Stimulated activated CD4-positive, alpha-beta T cell treated with anti-CD3 and anti-CD28 coated beads, Interleukin-15, amount 100 ng/mL, for 24 hours (primary cell): ENCODE data around the gene TBL2.
"Not testable (repeated sequence)": the region's sequence is repeated elsewhere in the genome, so short reads cannot be mapped to it uniquely, and the experiment has no call there.

ENCODE experiments used
- DNase-seq: peaks from one replicate; pipeline ENCODE4 v3.0.0-alpha.2; 2020

Gene TBL2

GRCh38 chr7:73567846-73568685, 10.3 kb downstream of the TBL2 start:
- no peak for DNase-seq

GRCh38 chr7:73567140-73567539, 11.2 kb downstream of the TBL2 start:
- no peak for DNase-seq

DNA sequence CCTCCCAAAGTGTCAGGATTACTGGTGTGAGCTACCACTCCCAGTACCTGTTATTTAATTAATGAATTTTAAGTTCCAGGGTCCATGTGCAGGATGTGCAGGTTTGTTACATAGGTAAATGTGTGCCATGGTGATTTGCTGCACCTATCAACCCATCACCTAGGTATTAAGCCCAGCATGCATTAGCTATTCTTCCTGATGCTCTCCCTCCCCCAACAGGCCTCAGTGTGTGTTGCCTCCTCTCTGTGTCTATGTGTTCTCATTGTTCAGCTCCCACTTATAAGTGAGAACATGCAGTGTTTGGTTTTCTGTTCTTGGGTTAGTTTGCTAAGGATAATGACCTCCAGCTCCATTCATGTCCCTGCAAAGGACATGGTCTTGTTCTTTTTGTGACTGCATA, 11.9 kb downstream of the TBL2 start:
- not testable (repeated sequence) for DNase-seq

DNA sequence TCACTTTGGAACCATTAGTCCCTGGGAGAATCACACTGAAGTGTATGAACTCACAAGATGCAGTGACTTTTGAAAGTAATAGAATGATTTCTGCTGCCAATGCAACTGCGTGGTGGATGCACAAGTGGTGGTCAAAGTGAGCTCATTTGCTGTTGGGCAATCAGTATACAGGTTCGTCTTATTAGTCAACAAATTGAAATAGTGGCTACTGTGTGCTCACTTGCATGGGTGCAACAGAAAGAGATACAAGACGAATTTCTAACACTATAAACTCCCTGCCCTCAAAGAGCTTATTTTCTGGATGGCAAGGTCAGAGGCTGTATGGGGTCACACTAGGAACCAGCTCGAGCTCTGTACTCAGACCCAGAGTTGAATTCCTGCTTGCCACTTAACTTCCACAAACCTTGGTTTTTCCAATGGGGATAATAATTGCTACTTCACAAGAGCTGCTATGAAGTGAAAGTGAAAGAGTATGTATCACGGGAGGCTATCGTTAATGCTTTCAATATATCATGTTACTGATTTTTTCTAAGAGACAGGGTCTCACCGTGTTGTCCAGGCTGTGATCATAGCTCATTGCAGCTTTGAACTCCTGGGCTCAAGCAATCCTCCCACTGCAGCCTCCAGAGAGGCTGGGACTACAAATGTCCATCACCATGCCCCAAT, 12.6 kb downstream of the TBL2 start:
- DNase-seq: no peak

GRCh38 chr7:73560109-73560835, 18.1 kb downstream of the TBL2 start:
- DNase-seq: peak; percentile 17

- peak; percentile 81 for DNase-seq
These were observed 20.8 kb downstream of the TBL2 start, which contains the start of gene BCL7B for GRCh38 chr7:73557397-73558257. Gene BCL7B, minus strand, starts transcription at chr7:73557690. Its CDS starts 112 bp downstream, at chr7:73557578.

DNA sequence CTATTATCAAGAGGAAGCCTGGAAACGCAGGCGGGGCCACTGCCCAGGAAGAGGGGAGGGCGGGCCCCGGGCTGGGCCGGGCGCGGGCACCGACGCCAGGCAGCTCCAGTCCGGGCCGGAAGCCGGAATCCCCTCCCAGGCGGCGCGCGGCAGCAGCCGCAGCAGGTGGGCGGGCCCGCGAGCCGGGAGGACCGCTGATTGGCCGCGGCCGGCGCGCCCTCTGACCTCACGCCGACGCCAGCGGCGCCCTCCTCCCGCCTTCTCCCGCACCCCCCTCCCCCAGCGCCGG, 21.3 kb downstream of the TBL2 start:
- peak; percentile 95 for DNase-seq

DNA sequence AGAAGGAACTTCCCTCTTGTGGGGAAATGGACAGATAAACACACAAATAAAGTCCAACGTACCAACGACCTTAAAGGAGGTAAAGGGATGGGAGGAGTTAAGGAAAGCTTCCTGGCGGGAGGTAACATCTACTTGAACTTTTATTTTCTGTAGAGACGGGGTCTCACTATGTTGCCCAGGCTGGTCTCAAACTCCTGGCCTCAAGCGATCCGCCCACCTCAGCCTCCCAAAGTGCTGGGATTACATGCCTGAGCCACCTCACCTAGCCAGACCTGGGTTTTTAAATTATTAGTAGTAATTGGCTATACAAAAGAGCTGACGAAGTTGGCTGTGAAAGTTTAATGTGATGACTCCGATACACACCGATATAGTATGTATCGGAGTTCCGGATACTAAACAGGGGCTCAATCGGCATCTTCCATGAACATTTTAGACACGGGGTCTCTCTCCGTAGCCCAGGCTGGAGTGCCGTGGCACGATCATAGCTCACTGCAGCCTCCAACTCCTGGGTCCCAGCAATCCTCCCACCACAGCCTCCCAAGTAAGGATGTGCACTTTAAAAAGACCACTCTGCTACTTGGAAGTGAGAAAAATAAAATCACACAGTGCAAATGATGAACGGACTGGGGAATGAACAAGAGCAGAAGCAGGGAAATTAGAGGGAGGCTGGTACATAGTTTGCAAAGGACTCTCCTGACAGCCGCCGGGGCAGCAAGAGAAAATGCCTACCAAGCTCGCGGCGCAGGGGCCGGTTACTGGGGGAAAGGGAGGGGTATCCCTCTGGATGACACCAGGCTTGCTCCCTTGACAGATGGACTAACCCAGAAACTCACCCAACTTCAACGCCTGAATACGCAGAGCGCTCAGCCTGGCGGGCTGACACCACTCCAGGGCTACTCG, 21.9 kb downstream of the TBL2 start:
- no peak for DNase-seq

DNA sequence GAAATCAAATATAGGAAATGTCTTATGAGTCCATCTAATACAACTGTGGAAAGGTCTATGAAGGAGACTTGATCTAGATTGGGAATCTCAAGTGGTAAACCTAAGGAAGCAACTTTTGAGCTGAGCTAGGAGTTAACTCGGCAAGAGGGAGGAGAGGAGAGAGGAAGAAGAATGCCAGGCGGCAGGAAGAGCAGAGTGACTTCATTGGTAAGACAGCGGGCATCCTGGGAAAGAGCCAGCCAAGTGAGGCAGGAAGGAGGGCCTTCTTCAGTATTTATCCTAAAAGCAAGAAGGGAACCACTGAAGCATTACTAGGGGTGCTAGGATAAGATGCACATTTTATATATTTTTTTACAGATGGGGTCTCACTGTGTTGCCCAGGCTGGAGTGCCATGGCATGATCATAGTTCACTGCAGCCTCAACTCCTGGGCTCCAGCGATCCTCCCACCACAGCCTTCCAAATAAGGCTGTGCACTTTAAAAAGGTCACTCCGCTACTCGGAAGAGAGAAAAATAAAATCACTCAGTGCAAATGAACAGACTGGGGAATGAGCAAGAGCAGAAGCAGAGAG, 22.9 kb downstream of the TBL2 start:
- DNase-seq: no peak

DNA sequence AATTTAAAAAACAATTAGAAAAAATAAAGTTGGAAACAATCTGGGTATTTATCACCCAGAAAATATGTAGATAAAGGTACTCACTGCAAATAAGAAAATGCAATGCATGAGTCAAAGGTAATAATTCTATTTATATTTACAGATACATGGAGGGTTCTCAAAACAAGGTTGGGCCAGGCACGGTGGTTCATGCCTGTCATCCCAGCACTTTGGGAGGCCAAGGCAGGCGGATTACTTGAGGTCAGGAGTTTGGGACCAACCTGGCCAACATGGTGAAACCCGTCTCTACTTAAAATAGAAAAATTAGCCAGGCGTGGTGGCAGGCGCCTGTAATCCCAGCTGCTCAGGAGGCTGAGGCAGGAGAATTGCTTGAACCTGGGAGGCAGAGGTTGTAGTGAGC, 28.3 kb downstream of the TBL2 start:
- not testable (repeated sequence) for DNase-seq

DNA sequence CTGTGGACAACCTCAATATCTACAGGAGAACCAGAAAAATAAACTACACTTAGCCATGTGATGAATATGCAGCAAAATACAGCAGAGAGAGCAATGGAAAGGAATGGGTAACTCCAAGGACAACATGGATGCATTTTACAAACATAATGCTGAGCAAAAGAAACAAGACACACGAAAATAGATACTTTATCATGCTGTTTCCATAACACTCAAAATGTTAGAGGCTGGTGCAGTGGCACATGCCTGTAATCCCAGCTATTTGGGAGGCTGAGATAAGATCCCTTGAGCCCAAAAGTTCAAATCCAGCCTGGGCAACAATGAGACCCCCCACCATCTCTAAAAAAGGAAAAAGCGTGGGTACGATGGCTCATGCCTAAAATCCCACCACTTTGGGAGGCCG, 29.2 kb downstream of the TBL2 start:
- DNase-seq: no peak

- no peak for DNase-seq
These were observed 30.5 kb downstream of the TBL2 start for GRCh38 chr7:73547841-73548240.

DNA sequence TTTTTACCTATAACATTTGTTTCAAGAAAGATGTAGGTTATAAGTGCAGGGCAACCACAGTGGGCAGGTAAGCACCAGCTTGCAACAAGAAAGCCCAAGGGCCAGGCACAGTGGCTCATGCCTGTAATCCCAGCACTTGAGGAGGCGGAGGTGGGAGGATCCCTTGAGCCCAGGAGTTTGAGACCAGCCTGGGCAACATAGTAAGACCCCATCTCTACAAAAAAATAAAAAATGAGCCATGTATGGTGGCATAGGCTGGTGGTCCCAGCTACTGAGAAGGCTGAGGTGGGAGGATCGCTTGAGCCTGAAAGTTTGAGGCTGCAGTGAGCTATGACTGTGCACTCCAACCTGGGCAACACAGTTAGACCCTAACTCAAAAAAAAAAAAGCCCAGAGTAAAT, 33.7 kb downstream of the TBL2 start:
- DNase-seq: no peak

- no peak for DNase-seq
These were observed 36.7 kb downstream of the TBL2 start for GRCh38 chr7:73541722-73542121.

- no peak for DNase-seq
These were observed 38.7 kb downstream of the TBL2 start for GRCh38 chr7:73539709-73540108.

DNA sequence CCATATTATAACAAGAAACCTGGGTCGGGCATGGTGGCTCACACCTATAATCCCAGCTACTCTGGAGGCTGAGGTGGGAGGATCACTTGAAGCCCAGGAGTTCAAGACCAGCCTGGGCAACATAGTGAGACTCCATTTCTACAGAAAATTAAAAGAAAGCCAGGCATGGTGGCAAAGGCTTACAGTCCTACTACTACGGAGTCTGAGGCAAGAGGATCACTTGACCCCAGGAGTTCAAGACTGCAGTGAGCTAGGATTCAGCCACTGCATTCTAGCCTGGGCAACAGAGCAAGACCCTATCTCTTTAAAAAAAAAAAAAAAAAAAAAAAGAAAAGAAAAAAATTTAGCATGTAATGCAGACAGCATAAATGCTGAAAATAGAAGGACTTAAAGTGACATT, 39.9 kb downstream of the TBL2 start:
- not testable (repeated sequence) for DNase-seq

GRCh38 chr7:73537051-73537450, 41.3 kb downstream of the TBL2 start:
- no peak for DNase-seq

- DNase-seq: no peak
These were observed 41.9 kb downstream of the TBL2 start for GRCh38 chr7:73536479-73536878.

DNA sequence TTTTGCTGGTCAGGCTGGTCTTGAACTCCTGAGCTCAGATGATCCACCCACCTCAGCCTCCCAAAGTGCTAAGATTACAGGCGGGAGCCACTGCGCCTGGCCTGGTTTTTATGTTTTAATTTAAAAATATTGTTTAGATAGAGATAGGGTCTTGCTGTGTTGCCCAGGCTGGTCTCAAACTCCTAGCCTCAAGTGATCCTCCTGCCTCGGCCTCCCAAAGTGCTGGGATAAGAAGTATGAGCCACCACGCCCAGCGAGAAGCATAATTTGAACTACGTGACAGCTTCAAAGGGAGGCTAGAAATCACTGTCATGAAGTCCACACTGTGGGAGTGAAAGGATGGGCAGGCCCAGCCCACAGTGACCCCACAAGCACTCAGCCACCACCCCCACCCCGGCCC, 42.5 kb downstream of the TBL2 start:
- not testable (repeated sequence) for DNase-seq

DNA sequence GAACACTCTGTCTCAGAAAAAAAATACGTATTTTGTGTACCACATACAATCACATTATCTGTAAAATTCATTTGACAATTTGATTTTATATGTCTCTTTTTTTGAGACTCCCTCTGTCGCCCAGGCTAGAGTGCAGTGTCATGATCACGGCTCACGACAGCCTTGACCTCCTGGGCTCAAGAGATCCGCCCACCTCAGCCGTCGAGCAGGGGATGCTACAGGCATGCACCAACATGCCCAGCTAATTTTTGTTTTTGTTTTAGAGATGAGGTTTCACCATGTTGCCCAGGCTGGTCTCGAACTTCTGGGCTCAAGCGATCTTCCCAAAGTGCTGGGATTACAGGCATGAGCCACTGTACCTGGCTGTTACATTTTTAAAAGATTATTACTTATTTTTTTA, 44.6 kb downstream of the TBL2 start:
- DNase-seq: no peak

DNA sequence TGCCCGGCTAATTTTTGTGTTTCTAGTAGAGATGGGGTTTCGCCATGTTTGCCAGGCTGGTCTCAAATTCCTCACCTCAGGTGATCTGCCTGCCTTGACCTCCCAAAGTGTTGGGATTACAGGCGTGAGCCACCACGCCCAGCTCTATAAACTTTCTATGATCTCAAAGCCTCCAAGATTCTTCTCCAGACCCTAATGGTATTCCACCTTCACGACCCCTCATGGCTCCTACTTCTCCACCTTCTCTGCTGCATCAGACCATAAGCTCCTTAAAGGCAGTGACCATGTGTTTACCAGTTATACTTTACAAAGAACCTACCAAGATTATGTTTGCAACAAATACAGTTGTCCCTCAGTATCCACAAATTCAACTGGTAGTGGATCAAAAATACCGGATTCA, 46.2 kb downstream of the TBL2 start:
- DNase-seq: no peak
